Skeletal muscle tissue (tissue), 1 donor: Measurements from ENCODE around the gene PRXL2B. TPM values are rescaled to one million over a fixed set of nuclear protein-coding genes. Genes with fewer than 3 reads are reported as not detected.

Experiments
- total RNA-seq: library from RNA; depleted of rRNA; stranded (reverse); fragments of >200 nt; gene quantifications from one replicate; pipeline ENCODE4 v1.2.3, GENCODE V29; 2014

The PRXL2B gene
- total RNA-seq, 1 donor from 2014 or later = 5.7 TPM

Other genes starting within 250 kb of the PRXL2B start
- 4.2 TPM for gene MORN1, start 195.2 kb upstream of the PRXL2B start, total RNA-seq
- gene RER1, start 194.9 kb upstream of the PRXL2B start, total RNA-seq = 35.5 TPM
- 27.1 TPM for gene PEX10, start 174.2 kb upstream of the PRXL2B start, total RNA-seq
- under 0.01 TPM for gene PLCH2, start 110.5 kb upstream of the PRXL2B start, total RNA-seq
- gene PANK4, start 60.2 kb upstream of the PRXL2B start, total RNA-seq = 26.1 TPM
- gene HES5, start 56.5 kb upstream of the PRXL2B start, total RNA-seq = 1.6 TPM
- gene TNFRSF14, start 30.4 kb upstream of the PRXL2B start, total RNA-seq = 11.5 TPM
- 1.0 TPM for gene MMEL1, start 46.2 kb downstream of the PRXL2B start, total RNA-seq
- gene TTC34, start 214.9 kb downstream of the PRXL2B start, total RNA-seq = under 0.01 TPM